Measurements from ENCODE around the gene ZNF436.

The ZNF436 gene

DNA sequence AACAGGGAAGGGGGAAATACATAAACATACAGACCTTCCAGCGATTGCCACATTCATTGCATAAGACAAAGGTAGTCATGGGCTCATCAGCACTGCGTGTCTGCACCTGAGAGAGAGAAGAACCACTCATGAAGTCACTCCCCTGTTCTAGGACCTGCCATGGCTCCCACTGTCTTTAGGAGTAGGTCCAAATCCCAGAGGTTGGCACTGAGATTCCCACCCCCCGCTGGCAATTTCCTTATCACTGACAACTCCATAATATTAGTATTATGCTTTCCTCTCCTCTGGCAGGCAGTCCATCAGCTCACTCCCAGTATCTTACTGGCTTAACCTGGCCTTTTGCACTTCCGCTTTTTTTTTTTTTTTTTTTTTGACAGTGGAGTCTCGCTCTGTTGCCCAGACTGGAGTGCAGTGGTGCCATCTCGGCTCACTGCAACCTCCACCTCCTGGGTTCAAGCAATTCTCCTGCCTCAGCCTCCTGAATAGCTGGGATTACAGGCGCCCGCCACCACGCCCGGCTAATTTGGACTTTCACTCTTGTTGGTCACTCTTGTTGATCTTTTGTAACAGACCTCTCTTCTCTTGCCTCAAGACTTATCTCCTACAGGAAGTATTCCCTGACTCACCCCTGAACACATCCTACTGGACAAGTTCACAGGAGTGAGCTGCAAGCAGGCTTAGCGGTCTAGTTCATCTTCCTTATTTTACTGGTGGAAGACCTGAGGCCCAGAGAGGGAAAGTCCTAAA, 14.8 kb upstream of the ZNF436 start:
- no peaks in the 10 kb centered on the region for H3K9me3 ChIP-seq (ENCODE audit: insufficient read depth, low read length, severe bottlenecking)
- H3K4me1 ChIP-seq (ENCODE audit: insufficient read depth, low read length), result 0 out of 2 replicates have a peak, but pooled peaks cover 4% of the 10 kb centered on the region
- no peak overlapping the region for H2AFZ ChIP-seq (ENCODE audit: low read depth, low read length)
- DNase-seq (no peak), ATAC-seq (ENCODE audit: insufficient read depth, low read depth) (no peak)
- no peak overlapping the region for H3K9ac ChIP-seq (ENCODE audit: low read depth, low read length)
- peaks cover 7% of the 10 kb centered on the region for H3K27me3 ChIP-seq (ENCODE audit: insufficient read depth, low read length, poor library complexity)
- no peak for TF ChIP-seq EZH2 (IDR thresholded peaks at IDR 0.05; ENCODE audit: borderline replicate concordance, low read depth, low read length, severe bottlenecking)
- TF ChIP-seq, protein P1, sequence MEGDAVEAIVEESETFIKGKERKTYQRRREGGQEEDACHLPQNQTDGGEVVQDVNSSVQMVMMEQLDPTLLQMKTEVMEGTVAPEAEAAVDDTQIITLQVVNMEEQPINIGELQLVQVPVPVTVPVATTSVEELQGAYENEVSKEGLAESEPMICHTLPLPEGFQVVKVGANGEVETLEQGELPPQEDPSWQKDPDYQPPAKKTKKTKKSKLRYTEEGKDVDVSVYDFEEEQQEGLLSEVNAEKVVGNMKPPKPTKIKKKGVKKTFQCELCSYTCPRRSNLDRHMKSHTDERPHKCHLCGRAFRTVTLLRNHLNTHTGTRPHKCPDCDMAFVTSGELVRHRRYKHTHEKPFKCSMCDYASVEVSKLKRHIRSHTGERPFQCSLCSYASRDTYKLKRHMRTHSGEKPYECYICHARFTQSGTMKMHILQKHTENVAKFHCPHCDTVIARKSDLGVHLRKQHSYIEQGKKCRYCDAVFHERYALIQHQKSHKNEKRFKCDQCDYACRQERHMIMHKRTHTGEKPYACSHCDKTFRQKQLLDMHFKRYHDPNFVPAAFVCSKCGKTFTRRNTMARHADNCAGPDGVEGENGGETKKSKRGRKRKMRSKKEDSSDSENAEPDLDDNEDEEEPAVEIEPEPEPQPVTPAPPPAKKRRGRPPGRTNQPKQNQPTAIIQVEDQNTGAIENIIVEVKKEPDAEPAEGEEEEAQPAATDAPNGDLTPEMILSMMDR (IDR thresholded peaks at IDR 0.05; ENCODE audit: borderline replicate concordance, extremely low read depth, low read length, poor library complexity, severe bottlenecking), result no peak
- no peak overlapping the region for H3K4me2 ChIP-seq (ENCODE audit: insufficient read depth, low read length)
- no peaks in the 10 kb centered on the region for H3K36me3 ChIP-seq (ENCODE audit: insufficient read depth, low read length)
- H3K4me3 ChIP-seq (ENCODE audit: low read depth in 1 of 2, low read length in 2 of 2), result no peak overlapping the region
- H3K27ac ChIP-seq (ENCODE audit: low read length), result no peak overlapping the region
- no peaks in the 10 kb centered on the region for H4K20me1 ChIP-seq (ENCODE audit: insufficient read depth, low read length)
- no peaks in the 10 kb centered on the region for H3K79me2 ChIP-seq (ENCODE audit: insufficient read depth, low read length)

GRCh38 chr1:23383577-23384311, 14.1 kb upstream of the ZNF436 start:
- H3K4me1 ChIP-seq (ENCODE audit: insufficient read depth, low read length), result 0 out of 2 replicates have a peak, but pooled peaks cover 4% of the 10 kb centered on the region
- no peak overlapping the region for H3K27ac ChIP-seq (ENCODE audit: low read length)
- no peak for TF ChIP-seq EZH2 (IDR thresholded peaks at IDR 0.05; ENCODE audit: borderline replicate concordance, low read depth, low read length, severe bottlenecking)
- TF ChIP-seq, protein P1 (IDR thresholded peaks at IDR 0.05; ENCODE audit: borderline replicate concordance, extremely low read depth, low read length, poor library complexity, severe bottlenecking), result no peak
- H4K20me1 ChIP-seq (ENCODE audit: insufficient read depth, low read length), result no peaks in the 10 kb centered on the region
- no peak overlapping the region for H3K4me3 ChIP-seq (ENCODE audit: low read depth in 1 of 2, low read length in 2 of 2)
- no peak overlapping the region for H3K9ac ChIP-seq (ENCODE audit: low read depth, low read length)
- ATAC-seq (ENCODE audit: insufficient read depth, low read depth) (no peak), DNase-seq (no peak)
- no peaks in the 10 kb centered on the region for H3K36me3 ChIP-seq (ENCODE audit: insufficient read depth, low read length)
- H3K79me2 ChIP-seq (ENCODE audit: insufficient read depth, low read length), result no peaks in the 10 kb centered on the region
- no peaks in the 10 kb centered on the region for H3K9me3 ChIP-seq (ENCODE audit: insufficient read depth, low read length, severe bottlenecking)
- no peak overlapping the region for H3K4me2 ChIP-seq (ENCODE audit: insufficient read depth, low read length)
- H3K27me3 ChIP-seq (ENCODE audit: insufficient read depth, low read length, poor library complexity), result peaks cover 7% of the 10 kb centered on the region
- no peak overlapping the region for H2AFZ ChIP-seq (ENCODE audit: low read depth, low read length)

DNA sequence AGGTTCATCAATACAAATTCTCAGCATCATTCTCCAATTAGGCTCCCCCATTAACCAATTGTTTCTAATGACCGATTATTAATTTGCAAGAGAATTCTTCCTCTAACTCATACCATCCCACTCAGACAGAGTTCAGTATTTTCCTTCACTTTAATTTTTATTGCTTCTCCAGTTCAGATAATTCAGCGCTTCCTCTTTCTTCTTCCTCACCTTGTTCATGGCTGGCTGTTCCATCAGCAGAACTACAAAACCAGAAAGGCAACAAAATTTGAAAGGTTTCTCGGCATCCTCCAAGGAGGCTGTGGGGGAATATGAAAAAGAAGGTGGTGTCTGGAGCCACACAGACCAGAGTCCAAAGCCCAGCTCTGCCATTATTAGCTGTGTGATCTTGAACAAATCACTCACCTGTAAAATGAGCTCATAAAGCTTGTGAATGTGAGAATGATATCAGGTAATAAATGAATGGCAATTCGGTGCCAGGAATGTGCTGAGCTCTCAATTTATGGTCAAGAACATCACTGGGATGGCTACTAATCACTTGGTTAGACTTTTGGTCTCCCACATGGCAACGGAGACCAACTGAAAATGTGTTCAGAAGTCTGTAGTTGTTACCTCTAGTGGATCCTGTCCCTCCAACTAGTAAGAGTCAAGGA, 11.7 kb upstream of the ZNF436 start:
- Histone ChIP-seq H3K9ac (ENCODE audit: low read depth, low read length) (no peak overlapping the region), H3K36me3 (ENCODE audit: insufficient read depth, low read length) (no peaks in the 10 kb centered on the region), H3K4me3 (ENCODE audit: low read depth in 1 of 2, low read length in 2 of 2) (no peak overlapping the region), H3K4me2 (ENCODE audit: insufficient read depth, low read length) (no peak overlapping the region), H2AFZ (ENCODE audit: low read depth, low read length) (no peak overlapping the region), H3K9me3 (ENCODE audit: insufficient read depth, low read length, severe bottlenecking) (no peaks in the 10 kb centered on the region), H3K4me1 (ENCODE audit: insufficient read depth, low read length) (0 out of 2 replicates have a peak, but pooled peaks cover 4% of the 10 kb centered on the region), H3K27ac (ENCODE audit: low read length) (no peak overlapping the region), H3K79me2 (ENCODE audit: insufficient read depth, low read length) (no peaks in the 10 kb centered on the region), H3K27me3 (ENCODE audit: insufficient read depth, low read length, poor library complexity) (peaks cover 7% of the 10 kb centered on the region), H4K20me1 (ENCODE audit: insufficient read depth, low read length) (no peaks in the 10 kb centered on the region)
- ATAC-seq (ENCODE audit: insufficient read depth, low read depth) (no peak), DNase-seq (no peak)
- TF ChIP-seq EZH2 (IDR thresholded peaks at IDR 0.05; ENCODE audit: borderline replicate concordance, low read depth, low read length, severe bottlenecking), result no peak
- TF ChIP-seq, protein P1 (IDR thresholded peaks at IDR 0.05; ENCODE audit: borderline replicate concordance, extremely low read depth, low read length, poor library complexity, severe bottlenecking), result no peak
